ENCODE results near the gene CACNA2D1. TPM values are rescaled to one million over a fixed set of nuclear protein-coding genes. Genes with fewer than 3 reads are reported as not detected.

Gene CACNA2D1
- total RNA-seq, 2 experiments from 2014 or later: not detected

GRCh38 chr7:82317257-82317721, 126.3 kb downstream of the CACNA2D1 start:
- Mint-ChIP-seq H3K36me3 (ENCODE audit: low read depth) (no peaks in the 10 kb centered on the region), H3K4me1 (ENCODE audit: low read depth) (no peaks in the 10 kb centered on the region), H3K27ac (no peak overlapping the region), H3K9me3 (peaks cover 4% of the 10 kb centered on the region), H3K4me3 (no peak overlapping the region), H3K27me3 (ENCODE audit: low read depth) (no peaks in the 10 kb centered on the region)
- no peak for DNase-seq
- intact Hi-C loops (cut with micrococcal nuclease): no loop called here
- CTCF ChIA-PET: no interaction called here

DNA sequence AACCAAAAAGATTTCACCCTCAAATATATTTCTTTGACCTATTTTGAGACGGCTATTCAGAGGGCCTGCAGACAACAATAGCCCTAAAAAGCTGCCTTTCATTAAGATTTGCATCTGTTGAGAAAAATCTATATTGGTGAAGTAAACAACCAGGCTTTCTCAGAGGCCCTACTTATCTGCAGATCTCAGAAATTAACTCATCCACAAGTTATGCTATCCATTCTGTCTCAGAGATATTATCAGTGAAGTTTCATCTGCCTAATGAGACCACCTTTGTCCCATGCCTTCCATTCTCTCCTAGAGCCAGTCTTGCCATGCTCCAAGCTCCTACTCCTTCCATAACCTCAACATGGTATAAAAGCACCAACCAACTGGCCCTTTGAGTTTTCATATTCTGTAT, 130.3 kb downstream of the CACNA2D1 start:
- no peak overlapping the region for H3K4me3 Mint-ChIP-seq
- H3K9me3 Mint-ChIP-seq: peaks cover 8% of the 10 kb centered on the region
- DNase-seq: no peak
- intact Hi-C loops (cut with micrococcal nuclease): no loop called here
- CTCF ChIA-PET: no interaction called here
- H3K36me3 Mint-ChIP-seq (ENCODE audit: low read depth): no peaks in the 10 kb centered on the region
- H3K27me3 Mint-ChIP-seq (ENCODE audit: low read depth): no peaks in the 10 kb centered on the region
- no peak overlapping the region for H3K27ac Mint-ChIP-seq
- H3K4me1 Mint-ChIP-seq (ENCODE audit: low read depth): no peaks in the 10 kb centered on the region

DNA sequence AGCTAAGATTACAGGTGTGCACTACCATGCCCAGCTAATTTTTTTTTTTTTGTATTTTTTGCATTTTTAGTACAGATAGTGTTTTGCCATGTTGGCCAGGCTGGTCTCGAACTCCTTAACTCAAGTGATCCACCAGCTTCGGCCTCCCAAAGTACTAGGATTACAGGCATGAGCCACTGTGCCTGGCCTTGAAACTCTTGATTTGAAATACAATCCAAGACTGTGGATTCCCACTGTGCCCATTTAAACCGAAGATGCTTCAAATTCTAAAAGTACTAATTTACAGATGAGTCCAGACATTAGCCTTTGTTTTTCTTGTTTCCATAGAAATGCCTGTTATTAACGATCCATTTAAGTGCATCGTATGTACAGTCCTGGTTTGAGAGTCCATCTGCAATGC, 130.9 kb downstream of the CACNA2D1 start:
- CTCF ChIA-PET: interaction anchor here (0.6 kb wide), 1 partner anchor 26 kb away, joined by 4 read pairs; no protein-coding TSS in a partner anchor
- H3K36me3 Mint-ChIP-seq (ENCODE audit: low read depth): no peaks in the 10 kb centered on the region
- H3K4me1 Mint-ChIP-seq (ENCODE audit: low read depth): no peaks in the 10 kb centered on the region
- no peaks in the 10 kb centered on the region for H3K27me3 Mint-ChIP-seq (ENCODE audit: low read depth)
- intact Hi-C loops (cut with micrococcal nuclease): no loop called here
- peaks cover 10% of the 10 kb centered on the region for H3K9me3 Mint-ChIP-seq
- DNase-seq: no peak
- no peak overlapping the region for H3K4me3 Mint-ChIP-seq
- no peak overlapping the region for H3K27ac Mint-ChIP-seq

DNA sequence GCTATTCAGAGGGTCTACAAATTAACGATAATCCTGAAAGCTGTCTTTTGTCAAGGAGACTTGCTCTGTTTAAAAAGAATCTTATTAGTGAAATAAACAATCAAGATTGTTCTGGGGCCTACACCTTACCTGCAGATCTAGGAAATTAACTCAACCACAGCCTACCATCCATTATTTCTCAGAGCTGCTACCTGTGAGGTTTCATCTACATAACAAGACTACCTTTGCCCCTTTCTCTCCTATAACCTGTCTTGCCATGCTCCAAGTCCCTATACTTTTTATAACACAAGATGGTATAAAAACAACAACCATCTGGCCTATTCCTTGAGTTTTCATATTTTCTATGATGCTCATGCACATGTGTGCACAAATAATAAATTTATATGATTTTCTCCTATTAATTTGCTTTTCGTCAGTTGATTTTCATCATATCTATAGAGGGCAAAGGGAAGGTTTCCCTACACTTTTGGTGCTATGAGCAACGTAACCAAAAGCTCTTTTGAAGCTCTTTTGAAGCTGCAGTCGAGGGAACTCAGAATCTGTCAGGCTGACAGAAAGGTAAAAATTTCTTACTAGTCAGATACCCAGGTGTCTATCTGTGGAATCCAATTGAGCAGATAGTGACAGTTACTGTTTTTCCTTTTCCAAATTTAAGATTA, 138.1 kb downstream of the CACNA2D1 start:
- H3K27ac Mint-ChIP-seq: no peak overlapping the region
- no peaks in the 10 kb centered on the region for H3K27me3 Mint-ChIP-seq (ENCODE audit: low read depth)
- intact Hi-C loops (cut with micrococcal nuclease): no loop called here
- no peak overlapping the region for H3K4me3 Mint-ChIP-seq
- H3K4me1 Mint-ChIP-seq (ENCODE audit: low read depth): no peaks in the 10 kb centered on the region
- no peak for DNase-seq
- CTCF ChIA-PET: interaction anchor here (0.6 kb wide), 1 partner anchor 41 kb away, joined by 3 read pairs; no protein-coding TSS in a partner anchor
- H3K9me3 Mint-ChIP-seq: peaks cover 10% of the 10 kb centered on the region
- H3K36me3 Mint-ChIP-seq (ENCODE audit: low read depth): no peaks in the 10 kb centered on the region

GRCh38 chr7:82294865-82295264, 148.7 kb downstream of the CACNA2D1 start:
- no peaks in the 10 kb centered on the region for H3K4me1 Mint-ChIP-seq (ENCODE audit: low read depth)

DNA sequence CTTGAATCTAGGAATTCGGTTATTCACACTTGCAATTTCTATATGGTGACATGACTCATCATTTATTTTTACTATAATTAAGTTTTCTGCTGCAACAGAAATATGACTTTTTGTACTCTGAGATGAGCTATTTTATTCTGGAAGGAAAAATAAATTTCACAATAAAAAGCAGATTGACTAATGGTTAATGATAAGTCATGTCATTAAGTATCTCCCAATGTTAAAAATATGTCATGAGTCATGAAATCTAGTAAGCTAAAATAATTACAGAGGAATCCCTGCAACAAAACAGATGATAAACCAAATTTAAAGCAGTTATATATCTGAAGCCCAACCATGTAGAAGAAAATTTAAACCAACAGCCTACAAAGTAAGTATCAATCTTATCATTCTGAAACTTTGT, 149.2 kb downstream of the CACNA2D1 start:
- no peaks in the 10 kb centered on the region for H3K4me1 Mint-ChIP-seq (ENCODE audit: low read depth)
- no peak overlapping the region for H3K27ac Mint-ChIP-seq
- H3K27me3 Mint-ChIP-seq (ENCODE audit: low read depth): no peaks in the 10 kb centered on the region
- no peak for DNase-seq
- no peaks in the 10 kb centered on the region for H3K36me3 Mint-ChIP-seq (ENCODE audit: low read depth)
- CTCF ChIA-PET: no interaction called here
- intact Hi-C loops (cut with micrococcal nuclease): no loop called here
- H3K4me3 Mint-ChIP-seq: no peak overlapping the region
- H3K9me3 Mint-ChIP-seq: peaks cover 3% of the 10 kb centered on the region

More at GRCh38 chr7:82294865-82295264, 148.7 kb downstream of the CACNA2D1 start:
- intact Hi-C loops (cut with micrococcal nuclease): no loop called here
- Mint-ChIP-seq H3K4me3 (no peak overlapping the region), H3K36me3 (ENCODE audit: low read depth) (no peaks in the 10 kb centered on the region), H3K27me3 (ENCODE audit: low read depth) (no peaks in the 10 kb centered on the region), H3K27ac (no peak overlapping the region), H3K9me3 (peaks cover 3% of the 10 kb centered on the region)
- no peak for DNase-seq
- CTCF ChIA-PET: no interaction called here

DNA sequence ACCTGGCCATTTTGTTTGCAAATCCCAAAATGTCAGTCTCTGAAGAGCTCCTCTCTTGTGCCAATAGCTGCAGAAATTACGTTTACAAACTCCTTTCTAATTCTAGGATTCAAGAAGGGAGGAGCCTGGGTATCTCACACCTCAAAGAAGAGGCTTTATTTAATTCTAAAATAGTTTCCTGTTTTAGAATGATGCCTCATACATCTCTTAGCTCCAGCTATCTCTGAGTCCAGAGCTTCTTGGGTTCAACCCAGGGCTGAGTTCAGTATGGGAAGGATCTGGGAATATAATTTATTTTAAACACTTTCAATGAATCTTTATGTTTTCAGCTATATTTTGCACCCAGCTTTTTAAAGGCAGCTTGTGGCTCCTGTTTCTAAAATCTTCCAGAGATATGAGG, 150.1 kb downstream of the CACNA2D1 start:
- CTCF ChIA-PET: no interaction called here

GRCh38 chr7:82291931-82292330, 151.6 kb downstream of the CACNA2D1 start:
- H3K27me3 Mint-ChIP-seq (ENCODE audit: low read depth): no peaks in the 10 kb centered on the region
- H3K36me3 Mint-ChIP-seq (ENCODE audit: low read depth): no peaks in the 10 kb centered on the region
- H3K4me3 Mint-ChIP-seq: no peak overlapping the region
- H3K4me1 Mint-ChIP-seq (ENCODE audit: low read depth): no peaks in the 10 kb centered on the region
- intact Hi-C loops (cut with micrococcal nuclease): no loop called here
- CTCF ChIA-PET: no interaction called here
- H3K9me3 Mint-ChIP-seq: peaks cover 3% of the 10 kb centered on the region
- no peak overlapping the region for H3K27ac Mint-ChIP-seq
- DNase-seq: no peak

More for the DNA sequence above, 150.1 kb downstream of the CACNA2D1 start:
- DNase-seq: no peak
- H3K27ac Mint-ChIP-seq: no peak overlapping the region
- H3K4me3 Mint-ChIP-seq: no peak overlapping the region
- H3K36me3 Mint-ChIP-seq (ENCODE audit: low read depth): no peaks in the 10 kb centered on the region
- H3K4me1 Mint-ChIP-seq (ENCODE audit: low read depth): no peaks in the 10 kb centered on the region
- no peaks in the 10 kb centered on the region for H3K27me3 Mint-ChIP-seq (ENCODE audit: low read depth)
- peaks cover 3% of the 10 kb centered on the region for H3K9me3 Mint-ChIP-seq
- intact Hi-C loops (cut with micrococcal nuclease): no loop called here

GRCh38 chr7:82289889-82290288, 153.7 kb downstream of the CACNA2D1 start:
- no peak overlapping the region for H3K4me3 Mint-ChIP-seq
- H3K9me3 Mint-ChIP-seq: peaks cover 3% of the 10 kb centered on the region
- DNase-seq: no peak
- no peaks in the 10 kb centered on the region for H3K4me1 Mint-ChIP-seq (ENCODE audit: low read depth)
- no peaks in the 10 kb centered on the region for H3K27me3 Mint-ChIP-seq (ENCODE audit: low read depth)
- intact Hi-C loops (cut with micrococcal nuclease): no loop called here
- CTCF ChIA-PET: no interaction called here
- H3K36me3 Mint-ChIP-seq (ENCODE audit: low read depth): no peaks in the 10 kb centered on the region
- no peak overlapping the region for H3K27ac Mint-ChIP-seq

GRCh38 chr7:82289152-82289535, 154.4 kb downstream of the CACNA2D1 start:
- H3K27ac Mint-ChIP-seq: no peak overlapping the region
- no peak for DNase-seq
- no peaks in the 10 kb centered on the region for H3K4me1 Mint-ChIP-seq (ENCODE audit: low read depth)
- H3K27me3 Mint-ChIP-seq (ENCODE audit: low read depth): no peaks in the 10 kb centered on the region
- H3K9me3 Mint-ChIP-seq: peaks cover 3% of the 10 kb centered on the region
- CTCF ChIA-PET: no interaction called here
- no peaks in the 10 kb centered on the region for H3K36me3 Mint-ChIP-seq (ENCODE audit: low read depth)
- no peak overlapping the region for H3K4me3 Mint-ChIP-seq
- intact Hi-C loops (cut with micrococcal nuclease): no loop called here

- Mint-ChIP-seq H3K4me1 (ENCODE audit: low read depth) (no peaks in the 10 kb centered on the region), H3K9me3 (peaks cover under 1% of the 10 kb centered on the region), H3K27me3 (ENCODE audit: low read depth) (no peaks in the 10 kb centered on the region), H3K36me3 (ENCODE audit: low read depth) (no peaks in the 10 kb centered on the region), H3K27ac (no peak overlapping the region), H3K4me3 (no peak overlapping the region)
- CTCF ChIA-PET: interaction anchor here (0.7 kb wide), 1 partner anchor 26 kb away, joined by 4 read pairs; no protein-coding TSS in a partner anchor
- intact Hi-C loops (cut with micrococcal nuclease): no loop called here
- no peak for DNase-seq
These were observed 156.8 kb downstream of the CACNA2D1 start for GRCh38 chr7:82286798-82287140.

- no peaks in the 10 kb centered on the region for H3K4me1 Mint-ChIP-seq (ENCODE audit: low read depth)
- H3K4me3 Mint-ChIP-seq: no peak overlapping the region
- H3K36me3 Mint-ChIP-seq (ENCODE audit: low read depth): no peaks in the 10 kb centered on the region
- no peaks in the 10 kb centered on the region for H3K27me3 Mint-ChIP-seq (ENCODE audit: low read depth)
- intact Hi-C loops (cut with micrococcal nuclease): no loop called here
- DNase-seq: no peak
- CTCF ChIA-PET: interaction anchor here (0.7 kb wide), 1 partner anchor 26 kb away, joined by 4 read pairs; no protein-coding TSS in a partner anchor
- no peak overlapping the region for H3K27ac Mint-ChIP-seq
- no peaks in the 10 kb centered on the region for H3K9me3 Mint-ChIP-seq
These were observed 157.3 kb downstream of the CACNA2D1 start for GRCh38 chr7:82286096-82286797.

DNA sequence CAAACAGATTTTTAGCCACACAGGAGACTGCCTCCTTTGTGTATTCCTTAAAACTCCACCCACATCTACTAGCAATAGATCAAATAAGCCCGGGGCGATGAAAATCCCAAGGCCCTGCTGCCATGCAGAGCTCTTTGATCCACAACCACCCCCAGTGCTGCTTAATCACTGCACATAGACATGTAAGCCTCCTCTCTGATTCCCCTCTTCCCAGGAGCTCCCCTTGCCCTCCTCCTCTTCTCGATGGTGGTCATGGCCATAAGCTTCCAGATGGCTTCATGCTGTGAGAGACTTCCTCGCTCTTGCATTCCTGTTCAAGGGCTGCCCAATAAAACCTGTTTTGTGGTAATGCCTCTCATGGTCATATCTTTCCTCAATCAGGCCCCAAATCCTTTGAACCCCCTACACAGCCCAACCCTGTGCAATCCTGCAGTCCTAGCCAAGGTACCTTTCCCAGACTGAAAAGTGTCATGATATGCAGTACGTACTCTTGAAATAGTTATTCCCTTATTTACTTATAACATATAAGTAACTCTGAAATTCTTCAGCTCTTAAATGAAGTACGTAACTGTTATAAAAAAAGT, 158.5 kb downstream of the CACNA2D1 start:
- CTCF ChIA-PET: no interaction called here
- intact Hi-C loops (cut with micrococcal nuclease): no loop called here
- no peaks in the 10 kb centered on the region for H3K9me3 Mint-ChIP-seq
- no peak overlapping the region for H3K4me3 Mint-ChIP-seq
- no peaks in the 10 kb centered on the region for H3K36me3 Mint-ChIP-seq (ENCODE audit: low read depth)
- H3K27ac Mint-ChIP-seq: no peak overlapping the region
- H3K27me3 Mint-ChIP-seq (ENCODE audit: low read depth): no peaks in the 10 kb centered on the region
- no peaks in the 10 kb centered on the region for H3K4me1 Mint-ChIP-seq (ENCODE audit: low read depth)
- no peak for DNase-seq
